A549 (cell line): ENCODE results near the gene CHD1L.

Experiments
- EHMT2 ChIP-seq: fragments of 200-600 bp; sonication (generic); IDR thresholded peaks from 2 replicates; pipeline ENCODE4 v1.6.1; 2016; ENCODE audit warnings: antibody characterized with exemption, low read depth, mild to moderate bottlenecking, moderate library complexity
- EP300 ChIP-seq, 2 experiments: fragments of >200 bp; sonication (Bioruptor Twin); formaldehyde crosslinking; IDR thresholded peaks; 2 replicates in 1 of 2; 3 replicates in 1 of 2; pipeline ENCODE4 v1.6.1; 2016 to 2017
- HDAC2 ChIP-seq: fragments of 200-600 bp; sonication (generic); IDR thresholded peaks from 2 replicates; pipeline ENCODE4 v1.6.1; 2016
- KDM1A ChIP-seq: fragments of 200-600 bp; sonication (generic); IDR thresholded peaks from 2 replicates; pipeline ENCODE4 v1.6.1; 2016; ENCODE audit warnings: low read depth, mild to moderate bottlenecking
- NR3C1 ChIP-seq: fragments of >200 bp; sonication (Bioruptor Twin); formaldehyde crosslinking; IDR thresholded peaks from 3 replicates; pipeline ENCODE4 v1.6.1; 2017
- RFX5 ChIP-seq: fragments of 450-650 bp; IDR thresholded peaks from 2 replicates; pipeline ENCODE4 v1.7.1; 2014; ENCODE audit warnings: antibody characterized with exemption, mild to moderate bottlenecking, moderate library complexity
- SMC3 ChIP-seq: fragments of >200 bp; sonication (Bioruptor Twin); formaldehyde crosslinking; IDR thresholded peaks from 3 replicates; pipeline ENCODE4 v1.6.1; 2018; ENCODE audit warnings: inconsistent platforms
- TF ChIP-seq, protein P1 (sequence below): fragments of >200 bp; sonication (Bioruptor Twin); formaldehyde crosslinking; IDR thresholded peaks from 3 replicates; pipeline ENCODE4 v1.5.1; 2016
- TF ChIP-seq, protein P2 (sequence below): fragments of 150-350 bp; IDR thresholded peaks from 2 replicates; pipeline ENCODE4 v1.6.1; 2014; ENCODE audit warnings: low read depth, mild to moderate bottlenecking, low read length

DNA sequence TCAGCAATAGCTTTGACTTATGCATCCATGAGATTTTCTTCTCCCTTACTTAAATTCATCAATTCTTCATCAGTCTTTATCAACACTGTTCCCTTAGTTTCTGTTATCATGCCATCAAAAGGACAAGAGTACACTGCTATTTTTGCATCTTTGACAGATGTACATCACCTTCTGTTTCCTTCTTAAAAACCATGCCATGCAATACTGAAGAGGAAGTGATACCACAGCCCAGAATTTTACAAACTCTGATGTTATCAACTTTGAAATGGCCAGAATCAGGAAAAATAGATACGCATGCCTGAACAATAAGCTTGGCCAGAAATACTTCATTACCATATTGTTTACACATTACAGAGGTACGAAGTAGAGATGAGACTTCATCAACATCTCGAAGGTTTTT, 38.4 kb upstream of the CHD1L start:
- TF ChIP-seq RFX5 = no peak
- no peak for TF ChIP-seq NR3C1
- TF ChIP-seq, protein P1, sequence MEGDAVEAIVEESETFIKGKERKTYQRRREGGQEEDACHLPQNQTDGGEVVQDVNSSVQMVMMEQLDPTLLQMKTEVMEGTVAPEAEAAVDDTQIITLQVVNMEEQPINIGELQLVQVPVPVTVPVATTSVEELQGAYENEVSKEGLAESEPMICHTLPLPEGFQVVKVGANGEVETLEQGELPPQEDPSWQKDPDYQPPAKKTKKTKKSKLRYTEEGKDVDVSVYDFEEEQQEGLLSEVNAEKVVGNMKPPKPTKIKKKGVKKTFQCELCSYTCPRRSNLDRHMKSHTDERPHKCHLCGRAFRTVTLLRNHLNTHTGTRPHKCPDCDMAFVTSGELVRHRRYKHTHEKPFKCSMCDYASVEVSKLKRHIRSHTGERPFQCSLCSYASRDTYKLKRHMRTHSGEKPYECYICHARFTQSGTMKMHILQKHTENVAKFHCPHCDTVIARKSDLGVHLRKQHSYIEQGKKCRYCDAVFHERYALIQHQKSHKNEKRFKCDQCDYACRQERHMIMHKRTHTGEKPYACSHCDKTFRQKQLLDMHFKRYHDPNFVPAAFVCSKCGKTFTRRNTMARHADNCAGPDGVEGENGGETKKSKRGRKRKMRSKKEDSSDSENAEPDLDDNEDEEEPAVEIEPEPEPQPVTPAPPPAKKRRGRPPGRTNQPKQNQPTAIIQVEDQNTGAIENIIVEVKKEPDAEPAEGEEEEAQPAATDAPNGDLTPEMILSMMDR = no peak
- no peak for TF ChIP-seq EP300 (IDR thresholded peaks at IDR 0.05)
- no peak for TF ChIP-seq HDAC2
- TF ChIP-seq, protein P2, sequence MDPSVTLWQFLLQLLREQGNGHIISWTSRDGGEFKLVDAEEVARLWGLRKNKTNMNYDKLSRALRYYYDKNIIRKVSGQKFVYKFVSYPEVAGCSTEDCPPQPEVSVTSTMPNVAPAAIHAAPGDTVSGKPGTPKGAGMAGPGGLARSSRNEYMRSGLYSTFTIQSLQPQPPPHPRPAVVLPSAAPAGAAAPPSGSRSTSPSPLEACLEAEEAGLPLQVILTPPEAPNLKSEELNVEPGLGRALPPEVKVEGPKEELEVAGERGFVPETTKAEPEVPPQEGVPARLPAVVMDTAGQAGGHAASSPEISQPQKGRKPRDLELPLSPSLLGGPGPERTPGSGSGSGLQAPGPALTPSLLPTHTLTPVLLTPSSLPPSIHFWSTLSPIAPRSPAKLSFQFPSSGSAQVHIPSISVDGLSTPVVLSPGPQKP = no peak
- no peak for TF ChIP-seq EHMT2
- no peak for TF ChIP-seq KDM1A
- no peak for TF ChIP-seq SMC3
